ENCODE results near the gene EMILIN2.

Gene EMILIN2

GRCh38 chr18:2881840-2882195 lies 35.0 kb downstream of the EMILIN2 start:
- no peak for DNase-seq (ENCODE audit: extremely low read depth, low read depth)
- TF ChIP-seq, protein P1, sequence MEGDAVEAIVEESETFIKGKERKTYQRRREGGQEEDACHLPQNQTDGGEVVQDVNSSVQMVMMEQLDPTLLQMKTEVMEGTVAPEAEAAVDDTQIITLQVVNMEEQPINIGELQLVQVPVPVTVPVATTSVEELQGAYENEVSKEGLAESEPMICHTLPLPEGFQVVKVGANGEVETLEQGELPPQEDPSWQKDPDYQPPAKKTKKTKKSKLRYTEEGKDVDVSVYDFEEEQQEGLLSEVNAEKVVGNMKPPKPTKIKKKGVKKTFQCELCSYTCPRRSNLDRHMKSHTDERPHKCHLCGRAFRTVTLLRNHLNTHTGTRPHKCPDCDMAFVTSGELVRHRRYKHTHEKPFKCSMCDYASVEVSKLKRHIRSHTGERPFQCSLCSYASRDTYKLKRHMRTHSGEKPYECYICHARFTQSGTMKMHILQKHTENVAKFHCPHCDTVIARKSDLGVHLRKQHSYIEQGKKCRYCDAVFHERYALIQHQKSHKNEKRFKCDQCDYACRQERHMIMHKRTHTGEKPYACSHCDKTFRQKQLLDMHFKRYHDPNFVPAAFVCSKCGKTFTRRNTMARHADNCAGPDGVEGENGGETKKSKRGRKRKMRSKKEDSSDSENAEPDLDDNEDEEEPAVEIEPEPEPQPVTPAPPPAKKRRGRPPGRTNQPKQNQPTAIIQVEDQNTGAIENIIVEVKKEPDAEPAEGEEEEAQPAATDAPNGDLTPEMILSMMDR (IDR thresholded peaks at IDR 0.05; ENCODE audit: low read depth, low read length): no peak

DNA sequence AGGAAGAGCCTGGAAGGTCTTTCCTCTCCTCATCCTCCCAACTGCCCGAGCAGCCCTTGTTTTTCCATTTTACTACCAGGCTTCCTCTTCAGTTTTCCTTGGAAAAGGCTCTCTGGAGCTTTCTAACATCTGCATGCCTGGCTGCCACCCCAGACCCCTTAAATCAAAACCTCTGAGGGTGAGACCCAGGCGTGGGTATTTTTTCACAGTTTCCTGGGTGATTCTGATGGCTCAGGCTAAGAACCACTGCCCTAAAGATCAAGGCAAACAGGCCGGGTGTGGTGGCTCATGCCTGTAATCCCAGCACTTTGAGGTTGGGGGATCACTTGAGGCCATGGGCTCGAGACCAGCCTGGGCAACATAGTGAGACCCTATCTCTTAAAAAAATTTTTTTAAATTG lies 35.4 kb downstream of the EMILIN2 start:
- no peak for DNase-seq (ENCODE audit: extremely low read depth, low read depth)
- TF ChIP-seq, protein P1 (IDR thresholded peaks at IDR 0.05; ENCODE audit: low read depth, low read length): no peak

DNA sequence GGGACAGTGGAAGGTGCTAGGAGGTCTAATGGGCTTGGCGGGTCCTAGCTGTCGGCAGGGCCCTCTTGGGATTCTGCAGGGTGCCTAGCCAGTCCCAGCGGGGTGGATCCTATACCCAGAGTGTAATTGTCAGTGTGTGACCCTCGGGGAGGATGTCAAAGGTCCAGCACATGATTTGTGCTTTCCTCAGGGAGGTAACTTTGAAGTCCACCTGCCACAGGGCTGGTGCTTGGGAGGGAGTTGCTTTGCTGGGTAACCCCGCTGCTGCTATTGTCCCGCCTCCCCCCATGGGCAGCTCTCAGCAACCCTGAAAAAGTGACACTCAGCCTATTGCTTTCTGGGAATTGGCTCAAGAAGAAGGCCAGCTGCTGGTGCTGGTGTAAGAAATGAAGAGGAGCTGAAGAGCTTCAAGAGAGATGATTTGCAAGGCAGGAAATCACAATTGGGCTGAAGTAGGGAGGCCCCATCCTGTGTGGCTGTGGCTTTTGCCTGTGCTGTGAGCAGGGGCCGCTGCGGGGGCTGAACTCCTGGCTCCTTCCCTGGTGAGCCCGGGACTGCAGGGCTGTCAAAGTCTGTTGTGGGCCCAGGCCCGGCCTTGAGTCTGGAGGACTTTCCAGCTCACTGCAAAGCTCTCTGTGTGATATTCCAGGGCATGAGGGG lies 36.4 kb downstream of the EMILIN2 start:
- TF ChIP-seq, protein P1 (IDR thresholded peaks at IDR 0.05; ENCODE audit: low read depth, low read length): no peak

GRCh38 chr18:2884706-2885285 lies 38.0 kb downstream of the EMILIN2 start:
- no peak for DNase-seq (ENCODE audit: extremely low read depth, low read depth)
- TF ChIP-seq, protein P1 (IDR thresholded peaks at IDR 0.05; ENCODE audit: low read depth, low read length): no peak

More for the DNA sequence above, 36.4 kb downstream of the EMILIN2 start:
- DNase-seq (ENCODE audit: extremely low read depth, low read depth): no peak

- TF ChIP-seq, protein P1 (IDR thresholded peaks at IDR 0.05; ENCODE audit: low read depth, low read length): no peak
- DNase-seq (ENCODE audit: extremely low read depth, low read depth): no peak
These were observed 40.7 kb downstream of the EMILIN2 start for GRCh38 chr18:2887470-2887869.

DNA sequence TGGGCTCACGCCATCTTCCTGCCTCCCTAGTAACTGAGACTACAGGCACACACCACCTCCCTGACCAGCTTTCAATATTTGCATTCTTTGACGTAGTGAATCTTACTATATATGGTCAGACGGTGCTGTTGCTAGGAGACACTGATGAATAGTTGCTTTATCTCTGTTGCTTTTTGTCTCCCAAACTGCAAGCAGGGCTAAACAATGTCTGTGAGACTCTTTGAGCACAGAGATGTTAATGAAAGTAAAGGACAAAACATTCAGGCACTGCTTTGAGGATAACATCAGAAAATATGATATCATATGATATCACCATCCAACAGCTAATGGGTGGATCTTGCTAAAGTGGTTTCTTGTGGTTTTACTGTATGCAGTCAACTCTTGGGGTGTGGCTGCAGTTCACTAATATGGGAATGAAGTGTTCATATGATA lies 43.0 kb downstream of the EMILIN2 start:
- TF ChIP-seq, protein P1 (IDR thresholded peaks at IDR 0.05; ENCODE audit: low read depth, low read length): no peak
- no peak for DNase-seq (ENCODE audit: extremely low read depth, low read depth)

- TF ChIP-seq, protein P1 (IDR thresholded peaks at IDR 0.05; ENCODE audit: low read depth, low read length): no peak
These were observed 43.8 kb downstream of the EMILIN2 start for GRCh38 chr18:2890606-2891005.

More at GRCh38 chr18:2890606-2891005, 43.8 kb downstream of the EMILIN2 start:
- DNase-seq (ENCODE audit: extremely low read depth, low read depth): no peak

Measured in AG09319 (cell line).